Measurements from ENCODE around the gene AMN. TPM values are rescaled to one million over a fixed set of nuclear protein-coding genes. Genes with fewer than 3 reads are reported as not detected.

AMN gene
- polyA plus RNA-seq, 4 donors = 71.0 to 467 (median 402) TPM

DNA sequence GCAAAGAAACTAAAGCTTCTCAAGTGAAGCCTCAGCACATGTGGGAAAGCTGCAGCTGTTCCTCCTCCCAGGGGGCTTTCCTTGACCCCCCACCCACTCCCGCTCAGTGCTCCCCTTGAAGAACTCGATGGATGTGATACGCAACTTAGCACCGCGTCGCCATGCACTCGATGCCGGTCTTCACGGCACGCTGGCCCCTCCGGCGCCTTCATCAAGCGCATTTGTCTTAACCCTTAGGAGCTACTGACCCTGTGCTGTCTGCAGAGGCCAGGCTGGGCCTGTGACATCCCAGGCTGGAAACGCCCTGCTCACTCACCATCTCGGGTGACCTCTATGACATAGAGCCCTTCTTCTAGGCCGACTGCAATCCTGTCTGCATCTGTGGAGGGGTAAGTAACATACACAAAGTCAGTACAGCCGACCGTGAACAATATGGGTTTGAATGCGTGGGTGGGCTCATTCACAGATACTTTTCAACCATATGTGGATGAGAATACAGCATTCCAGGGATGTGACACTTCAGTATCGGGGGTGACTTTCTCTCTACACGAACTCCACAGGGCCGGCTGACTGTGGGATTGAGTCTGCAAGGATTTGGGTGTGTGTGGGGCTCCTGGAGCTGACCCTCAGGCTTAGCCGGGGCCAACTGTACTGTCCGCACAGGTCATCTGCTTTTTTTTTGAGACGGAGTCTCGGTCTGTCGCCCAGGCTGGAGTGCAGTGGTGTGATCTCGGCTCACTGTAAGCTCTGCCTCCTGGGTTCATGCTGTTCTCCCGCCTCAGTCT, 23.1 kb downstream of the AMN start:
- DNase-seq (no peak), FAIRE-seq (no peak)
- H3K27ac ChIP-seq (ENCODE audit: low read depth in 1 of 3, low read length in 2 of 3) = no peak overlapping the region
- no peaks in the 10 kb centered on the region for H3K4me1 ChIP-seq (ENCODE audit: control insufficient read depth in 3 of 3, insufficient read depth in 2 of 3, low read depth in 1 of 3, low read length in 2 of 3)
- no peaks in the 10 kb centered on the region for H3K9me3 ChIP-seq (ENCODE audit: control insufficient read depth in 2 of 2, insufficient read depth in 1 of 2, low read depth in 1 of 2, low read length in 1 of 2)
- H3K27me3 ChIP-seq (ENCODE audit: control insufficient read depth in 3 of 3, insufficient read depth in 3 of 3, low read length in 3 of 3) = no peaks in the 10 kb centered on the region
- 93 to 94% (median 94%) methylated on average over 28 to 29 of the region's 29 CpGs for WGBS, 3 donors
- no peak overlapping the region for H3K4me3 ChIP-seq (ENCODE audit: low read depth in 1 of 3, low read length in 3 of 3)
- peaks cover 12 to 93% (median 13%) of the 10 kb centered on the region in 3 donors for H3K36me3 ChIP-seq (ENCODE audit: control insufficient read depth in 3 of 3, insufficient read depth in 2 of 3, low read depth in 1 of 3, low read length in 3 of 3)

DNA sequence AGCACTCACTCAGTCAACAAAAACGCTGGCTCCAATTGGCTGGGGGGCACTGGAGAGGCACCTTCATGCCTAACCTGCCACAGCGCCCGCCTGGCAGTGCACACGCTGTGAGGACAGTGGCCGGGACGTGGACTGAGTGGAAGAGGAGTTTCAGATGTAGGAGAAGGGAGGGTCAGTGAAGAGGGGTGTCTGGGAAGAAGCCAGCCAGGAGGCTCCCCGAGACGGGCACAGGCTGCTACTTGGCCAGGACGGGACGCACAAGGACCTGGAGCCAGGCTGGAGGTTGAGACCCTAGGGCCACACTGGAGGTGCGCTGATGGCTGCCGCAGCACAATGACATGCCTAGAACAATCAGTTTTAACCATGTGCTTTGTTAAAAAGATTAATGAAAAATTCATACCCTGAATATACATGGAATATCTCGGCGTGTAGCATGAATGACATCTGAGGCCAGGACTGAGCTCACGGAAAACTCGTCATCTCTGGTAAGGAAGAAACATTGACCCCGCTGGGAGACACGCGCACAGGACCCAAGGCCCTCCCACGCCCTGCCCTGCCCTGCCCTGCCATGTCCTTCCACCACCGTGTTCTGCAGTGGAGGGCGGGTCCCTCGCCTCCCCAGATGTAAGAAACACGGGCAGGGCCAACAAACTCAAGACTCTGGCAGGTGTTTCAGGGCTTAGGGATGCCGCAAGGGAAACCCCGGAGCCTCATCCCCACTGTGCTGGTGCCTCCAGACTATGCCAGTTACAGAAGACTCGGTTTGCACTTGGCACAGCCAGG, 25.0 kb downstream of the AMN start:
- peak in 1 of 2 donors; percentile 66 for DNase-seq
- WGBS, 3 donors = 79 to 89% (median 85%) methylated on average over 27 of the region's 27 CpGs
- Histone ChIP-seq H3K9me3 (ENCODE audit: control insufficient read depth in 2 of 2, insufficient read depth in 1 of 2, low read depth in 1 of 2, low read length in 1 of 2) (no peaks in the 10 kb centered on the region), H3K4me1 (ENCODE audit: control insufficient read depth in 3 of 3, insufficient read depth in 2 of 3, low read depth in 1 of 3, low read length in 2 of 3) (no peaks in the 10 kb centered on the region), H3K27me3 (ENCODE audit: control insufficient read depth in 3 of 3, insufficient read depth in 3 of 3, low read length in 3 of 3) (no peaks in the 10 kb centered on the region), H3K27ac (ENCODE audit: low read depth in 1 of 3, low read length in 2 of 3) (no peak overlapping the region), H3K4me3 (ENCODE audit: low read depth in 1 of 3, low read length in 3 of 3) (no peak overlapping the region), H3K36me3 (ENCODE audit: control insufficient read depth in 3 of 3, insufficient read depth in 2 of 3, low read depth in 1 of 3, low read length in 3 of 3) (peaks cover 14 to 95% (median 15%) of the 10 kb centered on the region in 3 donors)
- FAIRE-seq = no peak

DNA sequence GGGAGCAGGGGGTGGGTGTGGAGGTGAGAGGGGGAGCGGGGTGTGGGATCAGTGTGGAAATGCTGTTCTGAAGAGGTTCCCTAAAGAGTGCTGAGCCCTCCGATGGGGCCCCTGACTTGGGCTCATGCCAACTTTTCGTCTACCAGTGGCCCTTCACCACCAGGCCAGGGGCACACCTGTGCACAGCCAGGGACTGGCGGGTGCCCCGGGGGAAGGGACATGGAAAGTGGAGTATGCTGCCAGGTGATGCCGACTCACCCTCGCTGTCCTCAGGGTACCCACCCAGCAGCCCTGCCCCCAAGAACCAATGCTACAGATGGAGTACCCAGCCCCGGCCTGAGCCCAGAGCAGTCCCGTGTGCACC, 26.2 kb downstream of the AMN start:
- Histone ChIP-seq H3K27me3 (ENCODE audit: control insufficient read depth in 3 of 3, insufficient read depth in 3 of 3, low read length in 3 of 3) (no peaks in the 10 kb centered on the region), H3K27ac (ENCODE audit: low read depth in 1 of 3, low read length in 2 of 3) (peak overlapping the region in 1 of 3 donors; percentile 68), H3K36me3 (ENCODE audit: control insufficient read depth in 3 of 3, insufficient read depth in 2 of 3, low read depth in 1 of 3, low read length in 3 of 3) (peaks cover 15 to 95% (median 24%) of the 10 kb centered on the region in 3 donors), H3K4me3 (ENCODE audit: low read depth in 1 of 3, low read length in 3 of 3) (no peak overlapping the region), H3K4me1 (ENCODE audit: control insufficient read depth in 3 of 3, insufficient read depth in 2 of 3, low read depth in 1 of 3, low read length in 2 of 3) (no peaks in the 10 kb centered on the region), H3K9me3 (ENCODE audit: control insufficient read depth in 2 of 2, insufficient read depth in 1 of 2, low read depth in 1 of 2, low read length in 1 of 2) (no peaks in the 10 kb centered on the region)
- DNase-seq (no peak), FAIRE-seq (no peak)
- 75 to 82% (median 76%) methylated on average over 8 to 9 of the region's 9 CpGs for WGBS, 3 donors

DNA sequence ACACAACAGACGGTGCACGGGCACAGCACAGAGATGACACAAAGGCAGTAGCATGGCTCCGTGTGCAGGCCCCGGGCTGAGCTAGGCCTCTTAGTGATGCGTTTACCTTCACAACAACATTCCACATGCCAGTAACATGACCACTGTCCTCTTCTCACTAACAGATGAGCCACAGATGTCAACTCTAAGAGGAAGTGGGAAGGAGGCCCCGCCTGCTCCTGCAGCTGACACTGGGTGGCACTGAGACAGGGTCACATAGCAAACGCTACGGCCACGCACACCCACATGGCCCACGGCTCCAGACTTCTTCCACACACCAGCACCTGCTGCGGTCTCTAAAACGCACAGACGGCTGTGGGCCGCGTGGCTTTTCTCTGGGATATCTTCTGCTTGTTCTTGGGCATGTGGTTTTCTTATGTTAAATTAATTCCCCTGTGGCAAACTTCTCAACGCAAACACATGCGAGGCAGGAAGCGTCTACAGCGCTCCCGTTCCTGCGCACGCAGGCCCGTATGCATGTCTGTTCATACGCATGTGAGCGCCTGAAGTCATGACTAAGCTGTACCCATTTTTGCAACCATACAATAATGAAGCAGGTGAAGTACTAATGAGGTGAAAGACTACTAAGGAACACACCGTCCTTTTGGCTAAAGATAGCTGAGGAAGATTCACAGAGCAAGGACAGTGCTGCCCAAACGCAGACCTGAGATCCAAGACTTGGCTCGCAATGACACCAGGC, 26.8 kb downstream of the AMN start:
- WGBS, 3 donors = 71 to 89% (median 75%) methylated on average over 28 of the region's 28 CpGs
- peak overlapping the region in 1 of 3 donors; percentile 68 for H3K27ac ChIP-seq (ENCODE audit: low read depth in 1 of 3, low read length in 2 of 3)
- H3K9me3 ChIP-seq (ENCODE audit: control insufficient read depth in 2 of 2, insufficient read depth in 1 of 2, low read depth in 1 of 2, low read length in 1 of 2) = no peaks in the 10 kb centered on the region
- H3K4me3 ChIP-seq (ENCODE audit: low read depth in 1 of 3, low read length in 3 of 3) = no peak overlapping the region
- no peaks in the 10 kb centered on the region for H3K4me1 ChIP-seq (ENCODE audit: control insufficient read depth in 3 of 3, insufficient read depth in 2 of 3, low read depth in 1 of 3, low read length in 2 of 3)
- H3K36me3 ChIP-seq (ENCODE audit: control insufficient read depth in 3 of 3, insufficient read depth in 2 of 3, low read depth in 1 of 3, low read length in 3 of 3) = peaks cover 12 to 93% (median 26%) of the 10 kb centered on the region in 3 donors
- DNase-seq = no peak
- no peak for FAIRE-seq
- no peaks in the 10 kb centered on the region for H3K27me3 ChIP-seq (ENCODE audit: control insufficient read depth in 3 of 3, insufficient read depth in 3 of 3, low read length in 3 of 3)

DNA sequence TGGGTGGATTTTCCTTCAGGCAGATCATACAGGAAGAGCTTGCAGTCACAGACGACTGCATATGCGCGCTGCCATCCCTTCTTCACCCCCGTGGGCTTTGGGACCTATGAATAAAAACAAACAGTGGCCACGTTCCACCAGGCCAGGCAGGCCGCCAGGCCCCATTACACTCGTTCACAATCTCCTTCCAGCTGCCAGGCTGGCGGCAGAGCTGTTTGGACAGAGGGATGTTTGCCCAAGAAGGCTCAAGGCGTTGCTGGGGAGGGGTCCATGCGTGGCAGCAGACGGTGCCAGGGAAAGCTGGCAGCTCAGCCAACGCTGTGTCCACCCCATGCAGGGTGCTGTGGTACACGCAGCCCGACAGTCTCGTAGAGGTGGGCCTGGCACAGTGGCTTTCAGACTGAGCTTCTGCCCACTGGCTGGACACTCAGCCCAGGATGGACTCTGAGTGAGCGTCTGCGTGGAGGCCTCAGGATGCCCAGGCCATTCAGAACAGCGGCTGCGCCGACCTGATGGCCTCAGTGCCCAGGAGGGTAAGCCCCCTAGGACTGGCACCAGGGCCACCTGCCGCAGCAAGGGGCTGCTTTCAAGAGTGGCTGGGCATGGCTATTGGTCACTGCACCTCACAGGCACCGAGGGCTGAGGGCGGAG, 27.5 kb downstream of the AMN start:
- WGBS, 3 donors = 81 to 90% (median 82%) methylated on average over 23 of the region's 23 CpGs
- Histone ChIP-seq H3K4me3 (ENCODE audit: low read depth in 1 of 3, low read length in 3 of 3) (no peak overlapping the region), H3K27me3 (ENCODE audit: control insufficient read depth in 3 of 3, insufficient read depth in 3 of 3, low read length in 3 of 3) (no peaks in the 10 kb centered on the region), H3K27ac (ENCODE audit: low read depth in 1 of 3, low read length in 2 of 3) (no peak overlapping the region), H3K36me3 (ENCODE audit: control insufficient read depth in 3 of 3, insufficient read depth in 2 of 3, low read depth in 1 of 3, low read length in 3 of 3) (peaks cover 12 to 93% (median 26%) of the 10 kb centered on the region in 3 donors), H3K9me3 (ENCODE audit: control insufficient read depth in 2 of 2, insufficient read depth in 1 of 2, low read depth in 1 of 2, low read length in 1 of 2) (no peaks in the 10 kb centered on the region), H3K4me1 (ENCODE audit: control insufficient read depth in 3 of 3, insufficient read depth in 2 of 3, low read depth in 1 of 3, low read length in 2 of 3) (no peaks in the 10 kb centered on the region)
- DNase-seq = no peak
- no peak for FAIRE-seq

DNA sequence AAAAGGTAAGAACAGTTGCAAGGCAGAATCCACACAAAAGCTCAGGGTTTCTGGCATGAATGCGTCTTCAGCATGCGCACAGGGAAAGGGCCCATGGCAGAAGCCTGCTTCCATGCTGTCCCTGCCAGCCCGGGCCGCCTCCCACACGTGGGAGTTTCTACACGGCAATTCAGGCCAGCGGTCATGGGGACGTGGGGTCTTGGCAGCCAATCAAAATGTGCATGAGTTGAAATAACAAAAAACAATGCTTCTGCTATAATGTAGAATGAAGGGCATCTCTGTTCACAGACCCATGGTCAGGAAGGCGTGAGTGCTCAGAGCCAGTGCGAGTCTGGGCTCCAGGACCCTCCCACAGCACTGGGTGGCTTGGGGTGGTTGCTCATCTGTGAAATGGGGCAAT, 28.6 kb downstream of the AMN start:
- 83 to 87% (median 87%) methylated on average over 10 of the region's 10 CpGs for WGBS, 3 donors
- Histone ChIP-seq H3K27ac (ENCODE audit: low read depth in 1 of 3, low read length in 2 of 3) (no peak overlapping the region), H3K36me3 (ENCODE audit: control insufficient read depth in 3 of 3, insufficient read depth in 2 of 3, low read depth in 1 of 3, low read length in 3 of 3) (peaks cover 14 to 87% (median 26%) of the 10 kb centered on the region in 3 donors), H3K27me3 (ENCODE audit: control insufficient read depth in 3 of 3, insufficient read depth in 3 of 3, low read length in 3 of 3) (no peaks in the 10 kb centered on the region), H3K4me3 (ENCODE audit: low read depth in 1 of 3, low read length in 3 of 3) (no peak overlapping the region), H3K4me1 (ENCODE audit: control insufficient read depth in 3 of 3, insufficient read depth in 2 of 3, low read depth in 1 of 3, low read length in 2 of 3) (no peaks in the 10 kb centered on the region), H3K9me3 (ENCODE audit: control insufficient read depth in 2 of 2, insufficient read depth in 1 of 2, low read depth in 1 of 2, low read length in 1 of 2) (no peaks in the 10 kb centered on the region)
- FAIRE-seq (no peak), DNase-seq (no peak)

DNA sequence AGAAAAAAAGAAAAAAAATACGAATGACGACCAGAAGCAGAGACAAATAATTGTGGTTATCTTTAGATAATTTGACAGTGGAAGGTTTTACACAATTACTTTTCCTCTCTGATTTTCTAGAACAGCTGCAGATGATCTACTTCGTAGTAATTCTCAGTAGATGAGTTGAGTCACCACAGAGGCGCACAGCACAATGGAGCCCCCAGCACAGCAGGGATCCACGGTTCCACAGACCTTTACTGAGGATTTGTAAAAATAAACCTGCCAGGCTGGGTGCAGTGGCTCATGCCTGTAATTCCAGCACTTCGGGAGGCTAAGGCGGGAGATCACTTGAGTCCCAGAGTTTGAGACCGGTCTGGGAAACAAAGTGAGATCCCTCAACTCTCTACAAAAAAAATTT, 29.3 kb downstream of the AMN start:
- no peak for DNase-seq
- no peak overlapping the region for H3K4me3 ChIP-seq (ENCODE audit: low read depth in 1 of 3, low read length in 3 of 3)
- 79 to 82% (median 80%) methylated on average over 8 of the region's 8 CpGs for WGBS, 3 donors
- no peaks in the 10 kb centered on the region for H3K27me3 ChIP-seq (ENCODE audit: control insufficient read depth in 3 of 3, insufficient read depth in 3 of 3, low read length in 3 of 3)
- H3K36me3 ChIP-seq (ENCODE audit: control insufficient read depth in 3 of 3, insufficient read depth in 2 of 3, low read depth in 1 of 3, low read length in 3 of 3) = peaks cover 14 to 86% (median 23%) of the 10 kb centered on the region in 3 donors
- no peaks in the 10 kb centered on the region for H3K4me1 ChIP-seq (ENCODE audit: control insufficient read depth in 3 of 3, insufficient read depth in 2 of 3, low read depth in 1 of 3, low read length in 2 of 3)
- no peak overlapping the region for H3K27ac ChIP-seq (ENCODE audit: low read depth in 1 of 3, low read length in 2 of 3)
- no peaks in the 10 kb centered on the region for H3K9me3 ChIP-seq (ENCODE audit: control insufficient read depth in 2 of 2, insufficient read depth in 1 of 2, low read depth in 1 of 2, low read length in 1 of 2)
- FAIRE-seq = no peak

DNA sequence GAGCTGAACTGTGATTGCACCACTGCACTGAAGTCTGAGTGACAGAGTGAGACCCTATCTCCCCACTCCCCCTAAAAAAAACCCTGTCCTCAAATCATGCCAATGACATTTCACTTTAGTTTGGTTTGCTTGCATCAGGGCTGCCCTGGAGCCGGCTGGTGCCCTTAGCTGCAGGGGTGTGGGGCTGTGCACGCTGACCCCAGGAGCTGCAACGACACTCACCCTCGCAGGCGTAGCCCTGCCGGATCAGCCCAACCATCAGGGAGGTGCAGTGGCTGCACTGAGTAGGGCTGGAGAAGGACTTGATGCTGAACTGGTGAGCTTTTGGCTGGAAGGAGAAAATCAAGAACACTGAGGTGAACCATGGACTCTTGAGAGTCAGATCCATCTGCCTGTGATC, 29.8 kb downstream of the AMN start:
- no peak for DNase-seq

More for the DNA sequence above, 29.8 kb downstream of the AMN start:
- Histone ChIP-seq H3K4me3 (ENCODE audit: low read depth in 1 of 3, low read length in 3 of 3) (no peak overlapping the region), H3K27ac (ENCODE audit: low read depth in 1 of 3, low read length in 2 of 3) (no peak overlapping the region), H3K4me1 (ENCODE audit: control insufficient read depth in 3 of 3, insufficient read depth in 2 of 3, low read depth in 1 of 3, low read length in 2 of 3) (no peaks in the 10 kb centered on the region), H3K36me3 (ENCODE audit: control insufficient read depth in 3 of 3, insufficient read depth in 2 of 3, low read depth in 1 of 3, low read length in 3 of 3) (peaks cover 14 to 85% (median 21%) of the 10 kb centered on the region in 3 donors), H3K27me3 (ENCODE audit: control insufficient read depth in 3 of 3, insufficient read depth in 3 of 3, low read length in 3 of 3) (no peaks in the 10 kb centered on the region), H3K9me3 (ENCODE audit: control insufficient read depth in 2 of 2, insufficient read depth in 1 of 2, low read depth in 1 of 2, low read length in 1 of 2) (no peaks in the 10 kb centered on the region)
- no peak for FAIRE-seq
- 93 to 96% (median 93%) methylated on average over 6 of the region's 6 CpGs for WGBS, 3 donors
